ENCODE results near the gene IRF2BPL.

The IRF2BPL gene

DNA sequence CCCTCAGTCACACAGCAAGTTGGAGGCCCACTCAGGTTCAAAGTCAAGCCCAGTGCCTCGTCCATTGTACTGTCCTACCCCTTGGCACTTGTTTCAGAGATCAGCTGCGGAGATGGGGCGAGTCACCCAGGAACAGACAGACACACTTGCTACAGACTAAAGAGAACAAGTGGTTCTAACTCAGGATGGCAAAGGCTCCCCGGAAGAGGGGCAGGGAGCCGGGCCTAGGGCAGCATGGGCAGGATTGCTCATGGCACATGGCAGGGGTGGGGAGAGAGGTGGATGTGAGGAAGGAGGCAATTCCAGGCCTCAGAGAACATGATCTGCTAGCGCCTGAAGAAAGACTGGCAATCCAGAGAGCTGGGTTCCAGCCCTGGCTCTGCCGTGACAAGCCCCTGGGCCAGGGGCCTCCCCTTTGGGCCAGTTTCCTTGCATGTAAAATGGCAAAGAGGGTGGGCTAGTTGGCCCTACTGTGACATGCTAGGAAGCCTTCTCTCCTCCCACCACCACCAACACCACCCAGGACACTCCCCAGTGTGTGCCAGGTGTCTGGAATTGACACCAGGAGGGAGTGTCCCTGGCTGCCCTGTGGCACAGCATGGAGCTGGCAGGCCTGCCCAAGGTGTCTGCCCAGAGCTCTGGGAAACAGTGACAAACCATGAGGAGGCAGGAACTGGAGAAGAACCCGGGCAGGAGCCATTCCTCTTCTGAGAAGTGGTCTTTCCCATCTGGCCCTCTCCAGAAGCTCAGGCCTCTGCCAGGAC lies 24.0 kb upstream of the IRF2BPL start:
- peaks cover 22% of the 10 kb centered on the region for H3K4me1 ChIP-seq (ENCODE audit: control insufficient read depth, insufficient read depth, low read length)
- H3K9me3 ChIP-seq (replicated peaks; ENCODE audit: low read length), result no peaks in the 10 kb centered on the region
- H3K4me2 ChIP-seq (ENCODE audit: low read length), result no peak overlapping the region
- H3K36me3 ChIP-seq (ENCODE audit: insufficient read depth, low read length), result no peaks in the 10 kb centered on the region
- no peak overlapping the region for H3K9ac ChIP-seq (ENCODE audit: low read depth, low read length)
- no peak overlapping the region for H3K4me3 ChIP-seq (ENCODE audit: low read length)
- H3K27me3 ChIP-seq (ENCODE audit: control insufficient read depth, insufficient read depth, low read length), result no peaks in the 10 kb centered on the region

DNA sequence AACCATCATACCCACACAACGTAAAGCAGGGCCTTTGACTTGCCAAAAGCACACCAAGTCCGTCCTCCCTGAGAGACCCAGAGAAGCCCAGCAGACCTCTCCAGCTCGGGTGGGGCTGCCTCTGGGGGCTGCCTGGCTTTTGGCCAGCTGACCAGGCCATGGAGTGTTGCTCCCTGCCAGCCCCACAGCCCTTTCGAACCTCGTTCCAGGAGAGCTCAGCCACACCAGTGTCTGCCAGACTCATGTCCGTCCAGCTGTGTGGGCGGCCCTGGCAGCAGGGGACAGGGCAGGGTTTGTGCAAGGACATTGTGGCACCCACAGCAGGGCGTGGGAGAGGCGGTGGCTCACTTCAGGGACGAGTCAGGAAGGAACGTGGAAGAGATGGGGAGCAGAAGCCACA lies 22.6 kb upstream of the IRF2BPL start:
- H3K36me3 ChIP-seq (ENCODE audit: insufficient read depth, low read length), result no peaks in the 10 kb centered on the region

DNA sequence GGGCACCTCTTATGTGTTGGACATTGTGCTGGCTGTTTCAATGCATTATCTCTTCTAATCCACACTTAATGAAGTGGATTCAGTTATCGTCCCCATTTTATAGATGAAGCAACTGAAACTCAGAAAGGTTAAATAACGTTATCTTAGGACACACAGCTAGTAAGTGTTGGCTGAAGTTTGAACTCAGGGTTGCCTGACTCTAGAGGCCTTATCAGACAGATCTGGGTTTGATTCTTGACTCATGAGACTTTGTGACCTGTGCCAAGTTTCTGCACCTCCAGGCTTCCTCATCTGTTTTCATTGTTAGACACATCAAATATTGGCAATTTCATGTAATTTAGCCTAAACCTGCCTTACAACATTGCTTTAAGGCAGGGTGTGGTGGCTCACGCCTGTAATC lies 18.2 kb upstream of the IRF2BPL start:
- Histone ChIP-seq H3K36me3 (ENCODE audit: insufficient read depth, low read length) (no peaks in the 10 kb centered on the region), H3K9me3 (replicated peaks; ENCODE audit: low read length) (no peaks in the 10 kb centered on the region), H3K27me3 (ENCODE audit: control insufficient read depth, insufficient read depth, low read length) (no peaks in the 10 kb centered on the region), H3K4me2 (ENCODE audit: low read length) (no peak overlapping the region), H3K4me3 (ENCODE audit: low read length) (no peak overlapping the region), H3K9ac (ENCODE audit: low read depth, low read length) (no peak overlapping the region), H3K4me1 (ENCODE audit: control insufficient read depth, insufficient read depth, low read length) (peaks cover 54% of the 10 kb centered on the region)

More for the DNA sequence above, 22.6 kb upstream of the IRF2BPL start:
- Histone ChIP-seq H3K9ac (ENCODE audit: low read depth, low read length) (peak overlapping the region; percentile 12), H3K4me1 (ENCODE audit: control insufficient read depth, insufficient read depth, low read length) (peaks cover 24% of the 10 kb centered on the region), H3K27me3 (ENCODE audit: control insufficient read depth, insufficient read depth, low read length) (no peaks in the 10 kb centered on the region), H3K4me3 (ENCODE audit: low read length) (peak overlapping the region; percentile 19), H3K4me2 (ENCODE audit: low read length) (peak overlapping the region; percentile 62), H3K9me3 (replicated peaks; ENCODE audit: low read length) (no peaks in the 10 kb centered on the region)

DNA sequence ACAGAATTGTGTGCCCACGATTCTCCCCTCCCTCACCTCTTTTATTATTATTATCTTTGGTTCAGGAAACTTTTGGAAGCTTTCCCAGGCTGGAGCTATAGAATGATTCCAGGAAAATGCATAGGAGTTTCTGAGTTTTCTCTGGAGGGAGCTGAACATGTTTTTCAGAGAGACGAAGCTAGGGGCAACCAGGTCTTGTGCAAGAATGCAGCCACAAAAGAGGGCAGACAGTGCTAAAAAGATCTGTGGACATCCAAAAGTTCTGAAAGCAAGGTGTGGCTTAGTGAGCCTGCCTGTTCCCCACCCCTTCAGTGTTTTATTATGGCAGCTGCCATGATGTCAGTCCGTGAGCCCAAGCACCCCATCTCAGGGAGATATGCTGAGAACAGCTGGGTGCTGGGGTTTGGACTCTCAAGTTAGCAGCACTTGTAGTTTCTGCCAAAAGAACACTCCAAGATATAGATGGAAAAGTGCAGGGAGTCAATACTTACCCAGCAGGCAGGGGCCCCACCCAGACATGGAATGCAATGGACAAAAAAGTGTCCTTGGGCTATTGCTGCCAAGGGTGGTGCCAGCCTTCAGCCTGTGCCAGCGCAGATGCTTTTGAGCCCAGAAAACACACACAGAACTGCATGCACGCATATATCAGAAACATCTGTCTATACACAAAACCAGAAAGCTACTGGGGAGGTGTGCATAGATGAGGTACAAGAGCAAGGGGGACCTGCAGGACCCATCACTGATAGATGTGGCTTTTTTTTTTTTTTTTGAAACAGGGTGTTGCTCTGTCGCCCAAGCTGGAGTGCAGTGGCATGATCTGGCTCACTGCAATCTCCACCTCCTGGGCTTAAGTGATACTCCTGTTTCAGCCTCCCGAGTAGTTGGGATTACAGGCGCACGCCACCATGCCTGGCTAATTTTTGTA lies 17.0 kb upstream of the IRF2BPL start:
- Histone ChIP-seq H3K36me3 (ENCODE audit: insufficient read depth, low read length) (no peaks in the 10 kb centered on the region), H3K4me3 (ENCODE audit: low read length) (no peak overlapping the region), H3K9me3 (replicated peaks; ENCODE audit: low read length) (no peaks in the 10 kb centered on the region), H3K4me1 (ENCODE audit: control insufficient read depth, insufficient read depth, low read length) (peaks cover 58% of the 10 kb centered on the region), H3K9ac (ENCODE audit: low read depth, low read length) (peak overlapping the region; percentile 17), H3K27me3 (ENCODE audit: control insufficient read depth, insufficient read depth, low read length) (no peaks in the 10 kb centered on the region), H3K4me2 (ENCODE audit: low read length) (peak overlapping the region; percentile 51)

DNA sequence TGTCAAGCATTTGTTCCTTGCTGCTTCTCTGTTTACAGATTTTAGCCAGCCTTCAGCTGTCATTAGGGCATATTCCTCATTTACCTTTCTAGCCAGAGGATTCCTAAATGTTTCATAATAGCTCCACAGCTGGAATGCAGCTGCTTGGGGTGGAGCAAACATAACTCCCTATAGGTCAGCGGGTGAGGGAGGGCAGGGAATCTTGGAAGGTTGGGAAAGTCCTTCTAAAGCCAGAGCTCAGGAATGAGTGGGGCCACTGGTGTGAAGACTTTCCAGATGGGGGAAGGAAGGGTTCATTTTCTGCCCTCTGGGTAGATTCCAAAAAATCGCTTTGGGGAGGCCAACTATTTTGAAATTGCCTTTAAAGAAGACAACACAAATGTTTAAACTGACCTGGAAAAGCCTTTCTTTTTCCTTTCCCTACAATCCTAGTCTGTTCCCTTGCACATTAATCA lies 16.3 kb upstream of the IRF2BPL start:
- peak overlapping the region; percentile 17 for H3K9ac ChIP-seq (ENCODE audit: low read depth, low read length)
- H3K36me3 ChIP-seq (ENCODE audit: insufficient read depth, low read length), result no peaks in the 10 kb centered on the region
- peak overlapping the region; percentile 51 for H3K4me2 ChIP-seq (ENCODE audit: low read length)
- H3K4me3 ChIP-seq (ENCODE audit: low read length), result no peak overlapping the region
- no peaks in the 10 kb centered on the region for H3K27me3 ChIP-seq (ENCODE audit: control insufficient read depth, insufficient read depth, low read length)
- peaks cover 63% of the 10 kb centered on the region for H3K4me1 ChIP-seq (ENCODE audit: control insufficient read depth, insufficient read depth, low read length)
- no peaks in the 10 kb centered on the region for H3K9me3 ChIP-seq (replicated peaks; ENCODE audit: low read length)

DNA sequence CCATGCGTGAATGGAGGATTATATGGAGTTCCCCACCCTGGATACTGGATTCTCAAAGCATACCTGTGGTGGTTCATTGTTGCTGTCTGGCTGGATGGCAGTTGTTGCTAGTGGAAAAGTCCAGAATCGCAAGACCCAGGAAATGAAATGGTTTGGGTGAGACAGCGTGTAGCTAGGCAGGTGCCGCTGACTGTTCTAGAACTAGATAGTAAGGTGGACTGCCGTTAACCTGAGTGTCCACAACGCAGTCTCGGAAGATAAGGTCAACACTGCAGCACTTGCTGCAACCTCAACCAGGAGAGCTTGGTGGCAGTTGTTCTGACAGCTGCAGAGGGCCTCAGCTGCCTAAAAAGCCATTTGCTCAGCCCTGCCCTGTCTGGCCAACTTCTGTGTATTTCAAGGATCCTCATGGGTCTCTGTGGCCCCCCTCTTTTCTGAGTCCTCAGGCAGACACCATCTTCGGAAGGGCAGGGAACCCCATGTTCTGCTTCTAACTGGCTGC lies 15.5 kb upstream of the IRF2BPL start:
- Histone ChIP-seq H3K4me1 (ENCODE audit: control insufficient read depth, insufficient read depth, low read length) (peaks cover 71% of the 10 kb centered on the region), H3K9me3 (replicated peaks; ENCODE audit: low read length) (no peaks in the 10 kb centered on the region), H3K9ac (ENCODE audit: low read depth, low read length) (peak overlapping the region; percentile 79), H3K4me3 (ENCODE audit: low read length) (peak overlapping the region; percentile 32), H3K36me3 (ENCODE audit: insufficient read depth, low read length) (no peaks in the 10 kb centered on the region), H3K27me3 (ENCODE audit: control insufficient read depth, insufficient read depth, low read length) (no peaks in the 10 kb centered on the region), H3K4me2 (ENCODE audit: low read length) (peak overlapping the region; percentile 76)

DNA sequence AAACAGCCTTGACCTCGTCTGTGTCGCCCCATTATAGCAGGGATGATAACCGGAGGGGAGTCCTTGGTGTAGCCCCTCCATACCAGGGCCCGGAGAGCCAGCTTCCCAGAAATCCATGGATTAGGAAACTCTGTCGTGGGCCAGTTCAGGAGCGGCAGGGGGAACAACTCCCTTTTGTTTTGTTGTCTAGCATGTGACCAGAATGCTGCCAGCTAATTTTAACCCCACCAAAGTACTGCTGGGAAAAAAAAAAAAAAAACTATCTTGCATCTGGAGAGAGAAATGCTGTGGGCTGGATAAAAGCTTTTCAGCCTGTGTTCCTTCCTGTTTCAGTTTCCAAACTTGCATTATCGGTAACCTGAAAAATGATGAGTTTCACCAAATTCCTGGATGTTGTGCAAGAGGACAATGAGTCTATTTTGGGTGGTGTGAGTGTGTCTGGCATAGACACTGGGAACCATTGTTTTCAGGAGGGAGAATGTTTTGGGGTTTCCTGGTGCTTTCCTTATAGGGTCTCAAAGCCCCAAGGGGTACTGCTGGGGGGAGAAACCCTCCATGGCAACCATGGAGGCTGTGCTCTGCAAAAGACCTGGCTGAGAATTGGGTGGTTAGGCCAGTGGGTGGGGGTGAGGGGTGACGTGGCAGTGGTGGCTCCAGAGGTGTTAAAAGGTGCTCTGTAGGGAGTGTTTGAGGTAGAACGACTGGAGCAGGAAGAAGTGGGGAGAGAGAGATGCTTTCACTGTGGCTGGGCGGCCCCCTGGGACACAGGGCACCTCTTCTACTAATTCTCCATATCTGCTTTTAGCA lies 14.9 kb upstream of the IRF2BPL start:
- Histone ChIP-seq H3K4me3 (ENCODE audit: low read length) (peak overlapping the region; percentile 32), H3K4me2 (ENCODE audit: low read length) (peak overlapping the region; percentile 76), H3K4me1 (ENCODE audit: control insufficient read depth, insufficient read depth, low read length) (peaks cover 78% of the 10 kb centered on the region), H3K9me3 (replicated peaks; ENCODE audit: low read length) (no peaks in the 10 kb centered on the region), H3K9ac (ENCODE audit: low read depth, low read length) (peak overlapping the region; percentile 79), H3K36me3 (ENCODE audit: insufficient read depth, low read length) (no peaks in the 10 kb centered on the region), H3K27me3 (ENCODE audit: control insufficient read depth, insufficient read depth, low read length) (no peaks in the 10 kb centered on the region)

DNA sequence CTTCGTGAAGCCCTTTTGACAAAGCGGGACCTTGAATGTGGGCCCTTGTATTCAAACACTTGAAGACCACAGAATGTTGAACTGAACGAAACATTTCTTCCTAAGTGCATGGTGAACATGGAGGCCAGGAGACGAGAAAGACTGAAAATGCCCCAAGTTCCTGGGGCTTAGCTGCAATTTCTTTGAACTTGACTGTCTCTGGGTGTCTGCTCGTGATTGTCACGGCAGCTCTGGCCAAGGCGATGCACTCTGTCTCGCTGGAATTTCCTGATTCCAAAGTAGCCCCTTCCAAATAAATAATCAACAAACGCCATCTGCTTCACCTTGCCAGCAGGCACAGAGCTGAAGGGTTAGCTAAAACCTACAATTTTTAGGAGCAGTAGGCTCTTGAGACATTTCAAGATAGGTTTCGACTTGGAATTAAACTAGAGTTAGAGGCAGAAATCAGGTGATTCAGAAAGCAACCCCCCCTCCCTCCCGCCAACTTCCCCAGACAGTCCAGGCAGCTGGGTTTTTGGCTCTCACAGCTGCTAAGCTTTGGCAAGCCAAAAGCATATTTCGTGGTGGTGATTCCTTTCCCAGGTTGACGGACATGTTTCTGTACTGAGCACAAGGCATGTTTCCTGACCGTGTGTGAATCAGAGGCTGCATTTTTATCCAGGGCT lies 13.5 kb upstream of the IRF2BPL start:
- Histone ChIP-seq H3K27me3 (ENCODE audit: control insufficient read depth, insufficient read depth, low read length) (no peaks in the 10 kb centered on the region), H3K36me3 (ENCODE audit: insufficient read depth, low read length) (no peaks in the 10 kb centered on the region), H3K4me2 (ENCODE audit: low read length) (peak overlapping the region; percentile 89), H3K4me1 (ENCODE audit: control insufficient read depth, insufficient read depth, low read length) (peaks cover 91% of the 10 kb centered on the region), H3K9me3 (replicated peaks; ENCODE audit: low read length) (no peaks in the 10 kb centered on the region), H3K9ac (ENCODE audit: low read depth, low read length) (peak overlapping the region; percentile 79), H3K4me3 (ENCODE audit: low read length) (no peak overlapping the region)

DNA sequence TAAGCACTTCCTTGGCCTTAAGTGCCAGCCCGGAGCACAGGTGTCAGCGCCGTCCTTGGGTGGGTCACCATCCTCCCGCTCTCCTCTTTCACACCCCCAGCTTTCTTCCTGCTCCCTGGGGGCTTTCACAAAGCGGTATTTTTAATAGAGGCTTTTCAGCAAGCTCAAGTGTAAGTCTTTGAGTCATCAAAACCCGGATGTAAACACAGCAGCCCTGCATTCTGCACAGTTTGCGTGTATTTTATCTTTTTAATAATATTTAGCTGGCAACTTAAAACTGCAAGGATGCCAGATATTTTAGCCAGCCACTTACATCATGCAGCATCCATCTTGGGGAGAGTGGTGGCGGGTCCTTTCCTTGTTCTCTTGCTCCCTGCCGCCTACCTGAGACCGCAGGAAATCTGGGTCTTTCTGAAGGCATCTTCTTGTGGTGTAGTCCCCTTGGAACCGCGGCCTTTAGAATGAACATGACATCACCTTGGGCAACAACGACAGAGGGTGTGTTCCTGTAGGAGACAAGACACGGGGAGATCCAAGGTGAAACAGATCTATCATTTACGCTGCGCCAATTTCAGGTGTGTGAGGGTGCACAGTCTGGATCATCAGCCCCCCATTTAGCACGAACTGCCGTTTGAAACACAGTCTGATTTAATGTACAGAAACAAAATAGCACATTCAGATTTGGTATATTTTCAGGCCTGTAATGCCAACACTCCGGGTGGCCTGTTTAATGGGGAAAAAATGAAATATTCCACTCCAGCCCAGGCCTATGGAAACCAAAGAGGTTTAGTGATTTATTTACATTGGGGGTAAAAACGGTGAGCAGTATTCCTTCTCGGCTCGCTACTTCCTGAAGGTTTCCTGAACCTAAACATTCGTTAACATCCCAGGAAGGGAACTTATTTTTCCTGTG lies 12.5 kb upstream of the IRF2BPL start:
- H3K4me1 ChIP-seq (ENCODE audit: control insufficient read depth, insufficient read depth, low read length), result peaks cover 92% of the 10 kb centered on the region
- H3K4me3 ChIP-seq (ENCODE audit: low read length), result peak overlapping the region; percentile 51
- H3K9ac ChIP-seq (ENCODE audit: low read depth, low read length), result peak overlapping the region; percentile 79
- peak overlapping the region; percentile 89 for H3K4me2 ChIP-seq (ENCODE audit: low read length)
- no peaks in the 10 kb centered on the region for H3K9me3 ChIP-seq (replicated peaks; ENCODE audit: low read length)
- no peaks in the 10 kb centered on the region for H3K36me3 ChIP-seq (ENCODE audit: insufficient read depth, low read length)
- H3K27me3 ChIP-seq (ENCODE audit: control insufficient read depth, insufficient read depth, low read length), result no peaks in the 10 kb centered on the region

Measured in skeletal muscle satellite cell (primary cell).